ENCODE measurements around the gene PLEKHS1.

GRCh38 chr10:113802997-113803396, 51.5 kb downstream of the PLEKHS1 start:
- TF ChIP-seq POLR2A (IDR thresholded peaks at IDR 0.05) (no peak), POLR2AphosphoS5 (IDR thresholded peaks at IDR 0.05) (no peak)
- TF ChIP-seq, protein P1, sequence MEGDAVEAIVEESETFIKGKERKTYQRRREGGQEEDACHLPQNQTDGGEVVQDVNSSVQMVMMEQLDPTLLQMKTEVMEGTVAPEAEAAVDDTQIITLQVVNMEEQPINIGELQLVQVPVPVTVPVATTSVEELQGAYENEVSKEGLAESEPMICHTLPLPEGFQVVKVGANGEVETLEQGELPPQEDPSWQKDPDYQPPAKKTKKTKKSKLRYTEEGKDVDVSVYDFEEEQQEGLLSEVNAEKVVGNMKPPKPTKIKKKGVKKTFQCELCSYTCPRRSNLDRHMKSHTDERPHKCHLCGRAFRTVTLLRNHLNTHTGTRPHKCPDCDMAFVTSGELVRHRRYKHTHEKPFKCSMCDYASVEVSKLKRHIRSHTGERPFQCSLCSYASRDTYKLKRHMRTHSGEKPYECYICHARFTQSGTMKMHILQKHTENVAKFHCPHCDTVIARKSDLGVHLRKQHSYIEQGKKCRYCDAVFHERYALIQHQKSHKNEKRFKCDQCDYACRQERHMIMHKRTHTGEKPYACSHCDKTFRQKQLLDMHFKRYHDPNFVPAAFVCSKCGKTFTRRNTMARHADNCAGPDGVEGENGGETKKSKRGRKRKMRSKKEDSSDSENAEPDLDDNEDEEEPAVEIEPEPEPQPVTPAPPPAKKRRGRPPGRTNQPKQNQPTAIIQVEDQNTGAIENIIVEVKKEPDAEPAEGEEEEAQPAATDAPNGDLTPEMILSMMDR (IDR thresholded peaks at IDR 0.05), result no peak

Measured in prostate gland (tissue), 2 donors.